K562 (cell line): Measurements from ENCODE around the gene ABCA8. TPM values are rescaled to one million over a fixed set of nuclear protein-coding genes. Genes with fewer than 3 reads are reported as not detected.
A peak's percentile ranks its signal among the peaks of the same experiment; 100 is the strongest.

Source experiments
- ATAC-seq: fragments of 200-7000 bp; cut with Tn5 transposase; 3 replicates; pipeline ENCODE4 v1.9.1; 2020; ENCODE audit warnings: moderate library complexity
- BruUV-seq: library from RNA; stranded (reverse); fragments of 400-500 nt; replicated peaks from 2 replicates; lab custom pipeline; 2021; lab: Mats Ljungman, UMichigan
- CTCF ChIA-PET: fragments of 300-600 bp; formaldehyde crosslinking; extraction: SDS; loops from one replicate; lab custom pipeline; 2021; ENCODE audit warnings: low intra/inter-chr PET ratio; lab: Yijun Ruan, JAX
- POLR2A ChIA-PET: fragments of 300-600, 350-650 bp; sonication (Branson Sonifier 250); formaldehyde crosslinking; extraction: SDS; loops from one replicate; lab custom pipeline; 2021; ENCODE audit warnings: antibody characterized with exemption, inconsistent platforms; lab: Yijun Ruan, JAX
- DNase-seq, 4 experiments: peaks; one replicate each; pipeline versions ENCODE4 v3.0.0 to v3.0.0-alpha.2; 2011 to 2018; ENCODE audit warnings: low spot score in 3 of 4, mixed read lengths in 3 of 4; ENCODE audit errors: extremely low read depth in 1 of 4
- FAIRE-seq: peaks from 2 replicates; lab custom pipeline; 2011; peaks lifted over from hg19 to GRCh38; lab: Jason Lieb, UNC
- H2AFZ ChIP-seq: 2 replicates; pipeline ENCODE4 v1.6.0; 2011; ENCODE audit warnings: low read depth, low read length, control low read depth, inconsistent platforms
- H3K27ac ChIP-seq: fragments of 200-600 bp; 3 replicates; pipeline ENCODE4 v1.8.0; 2011; ENCODE audit warnings: low read depth, mild to moderate bottlenecking, control low read depth, inconsistent platforms, low read length, moderate library complexity, mixed read lengths; ENCODE audit errors: extremely low read depth
- H3K27me3 ChIP-seq, 2 experiments: fragments of 300-600 bp in 1 of 2; 2 replicates in 1 of 2; 3 replicates in 1 of 2; pipeline versions ENCODE4 v1.6.0 to v1.8.0; 2011; ENCODE audit warnings: inconsistent platforms in 2 of 2, low read length in 2 of 2, mild to moderate bottlenecking in 1 of 2, mixed read lengths in 1 of 2, moderate library complexity in 1 of 2; ENCODE audit not compliant: control insufficient read depth in 2 of 2, insufficient read depth in 2 of 2
- H3K36me3 ChIP-seq: fragments of 300-600 bp; 3 replicates; pipeline ENCODE4 v1.8.0; 2011; ENCODE audit warnings: mild to moderate bottlenecking, low read length, inconsistent platforms; ENCODE audit not compliant: control insufficient read depth, insufficient read depth
- H3K4me1 ChIP-seq, 2 experiments: fragments of 200-600 bp in 1 of 2; replicated peaks in 1 of 2; 2 replicates in 1 of 2; 3 replicates in 1 of 2; pipeline versions ENCODE4 v1.5.1 to v1.8.0; 2011; ENCODE audit warnings: inconsistent platforms in 2 of 2, low read length in 2 of 2, mild to moderate bottlenecking in 1 of 2, mixed read lengths in 1 of 2, moderate library complexity in 1 of 2; ENCODE audit not compliant: control insufficient read depth in 2 of 2, insufficient read depth in 2 of 2
- H3K4me2 ChIP-seq: 2 replicates; pipeline ENCODE4 v1.6.1; 2011; ENCODE audit warnings: low read length, control low read depth, inconsistent platforms, mixed read lengths; ENCODE audit not compliant: insufficient read depth
- H3K4me3 ChIP-seq: fragments of 200-600 bp; sonication (generic), shearing (Covaris generic); 2 replicates; pipeline ENCODE4 v1.5.1; 2016; ENCODE audit warnings: control low read depth, inconsistent platforms
- H3K79me2 ChIP-seq: fragments of 200-600 bp; 3 replicates; pipeline ENCODE4 v1.8.0; 2011; ENCODE audit warnings: low read length, inconsistent platforms; ENCODE audit not compliant: control insufficient read depth, insufficient read depth
- H3K9ac ChIP-seq, 2 experiments: 2 replicates each; pipeline versions ENCODE4 v1.6.0 to v1.6.1; 2011; ENCODE audit warnings: low read depth in 2 of 2, low read length in 2 of 2, control low read depth in 1 of 2, inconsistent platforms in 1 of 2, mild to moderate bottlenecking in 1 of 2, mixed read lengths in 1 of 2; ENCODE audit not compliant: insufficient read depth in 1 of 2
- H3K9me1 ChIP-seq: one replicate; pipeline ENCODE4 v1.6.0; 2011; ENCODE audit warnings: inconsistent platforms, mild to moderate bottlenecking, low read length, moderate library complexity; ENCODE audit not compliant: control insufficient read depth, insufficient read depth
- H3K9me3 ChIP-seq: replicated peaks from 2 replicates; pipeline ENCODE4 v1.5.1; 2011; ENCODE audit warnings: low read depth, low read length, inconsistent platforms; ENCODE audit not compliant: control insufficient read depth, insufficient read depth
- H4K20me1 ChIP-seq: replicated peaks from 2 replicates; pipeline ENCODE4 v1.6.1; 2011; ENCODE audit warnings: low read length, inconsistent platforms, mixed read lengths; ENCODE audit not compliant: control insufficient read depth, insufficient read depth
- CXXC5 ChIP-seq: fragments of 250-450 bp; sonication (Bioruptor Pico); IDR thresholded peaks from 2 replicates; pipeline ENCODE4 v1.8.0; 2022; ENCODE audit warnings: inconsistent platforms, mild to moderate bottlenecking, moderate library complexity
- EWSR1 ChIP-seq: fragments of 450-650 bp; IDR thresholded peaks from 2 replicates; pipeline ENCODE4 v1.6.1; 2018; ENCODE audit warnings: borderline replicate concordance, mild to moderate bottlenecking, low read depth, moderate library complexity; ENCODE audit not compliant: partially characterized antibody
- WGBS: fragments of 100-300 bp; shearing (Covaris generic); methylation state at CpG from one replicate; pipeline ENCODE4 v1.1.6; 2016; ENCODE audit warnings: low coverage, mixed read lengths; ENCODE audit not compliant: insufficient coverage; ENCODE audit errors: missing lambda C conversion rate; 5-methylcytosine and 5-hydroxymethylcytosine counted together
- in situ Hi-C: fragments of 300-500 bp; cut with MboI; formaldehyde crosslinking; loops from 4 replicates; pipeline ENCODE4 v1.15.0; 2018; ENCODE audit warnings: inconsistent platforms, mixed read lengths
- intact Hi-C: fragments of 100-400 bp; cut with micrococcal nuclease; formaldehyde crosslinking; loops from 2 replicates; pipeline ENCODE4 v1.14.2; 2022
- polyA plus RNA-seq, 8 experiments: library from polyadenylated mRNA; depleted of rRNA in 4 of 8; stranded (reverse) in 5 of 8; unstranded in 3 of 8; fragments of >200 nt; fragmentation: Nextera tagmentation in 2 of 8; fragmentation: Illumina TruSeq in 1 of 8; extraction: Ambion mirVana in 2 of 8; extraction: Trizol in 1 of 8; gene quantifications; 2 replicates each; pipeline versions ENCODE4 v1.2.1 to v1.2.3, GENCODE V29; 2011 to 2014; ENCODE audit warnings: inconsistent platforms in 1 of 8, missing spikeins in 1 of 8
- total RNA-seq, 7 experiments: library from RNA; depleted of rRNA in 6 of 7; stranded (reverse); fragments of >200 nt in 6 of 7; fragmentation: Illumina TruSeq in 2 of 7; extraction: Trizol in 2 of 7; gene quantifications; 2 replicates each; pipeline versions ENCODE4 v1.2.1 to v1.2.3, GENCODE V29; 2011 to 2021; ENCODE audit warnings: low replicate concordance in 1 of 7
- TF ChIP-seq, protein P1 (sequence below): fragments of 250-450 bp; sonication (Bioruptor Pico); IDR thresholded peaks from 2 replicates; pipeline ENCODE4 v1.9.0; 2021; ENCODE audit warnings: mild to moderate bottlenecking

ABCA8 gene
- total and polyA plus RNA-seq, 9 of the 15 experiments (the other 6 are each of a cell fraction or from before 2014, with no cell fraction given): 1.8 to 13.2 (median 12.0) TPM

DNA sequence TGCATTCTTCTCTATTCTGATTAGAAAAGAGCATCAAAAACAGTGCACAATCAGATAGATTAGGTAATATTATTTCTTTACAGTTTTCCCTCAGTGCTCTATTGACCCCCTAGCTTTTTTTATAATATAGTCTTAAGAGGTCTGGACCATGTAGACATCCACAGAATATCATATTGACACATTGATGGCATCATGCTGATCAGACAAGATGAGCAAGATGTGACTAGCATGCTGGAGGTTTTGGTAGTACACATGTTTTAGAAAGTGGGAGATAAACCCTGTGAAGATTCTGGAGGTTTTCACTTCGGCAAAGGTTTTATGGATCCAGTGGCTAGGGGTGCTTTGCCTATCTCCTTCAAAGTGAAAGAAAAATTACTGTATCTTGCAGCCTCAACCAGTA lies 2.8 kb upstream of the ABCA8 start:
- DNase-seq (no peak), ATAC-seq (no peak), FAIRE-seq (peak; percentile 49)
- no peaks in the 10 kb centered on the region for H3K36me3 ChIP-seq
- H3K79me2 ChIP-seq: peaks cover 15% of the 10 kb centered on the region; the same call in 2 of the 3 replicates
- in situ Hi-C loops (loop anchor here (25.0 kb wide), 1 partner anchor 279 kb away; the partner anchor contains the start of gene ABCA10), intact Hi-C loops (no loop called here)
- CTCF ChIA-PET: no interaction called here
- H2AFZ ChIP-seq: peak overlapping the region; percentile 53; the same call in 1 of the 2 replicates
- 70% methylated on average over 1 of the region's 1 CpG for WGBS
- H3K9ac ChIP-seq: no peak overlapping the region
- POLR2A ChIA-PET: no interaction called here
- no TSS peak for BruUV-seq
- H3K4me3 ChIP-seq: no peak overlapping the region
- no peak overlapping the region for H3K4me2 ChIP-seq
- TF ChIP-seq, protein P1, sequence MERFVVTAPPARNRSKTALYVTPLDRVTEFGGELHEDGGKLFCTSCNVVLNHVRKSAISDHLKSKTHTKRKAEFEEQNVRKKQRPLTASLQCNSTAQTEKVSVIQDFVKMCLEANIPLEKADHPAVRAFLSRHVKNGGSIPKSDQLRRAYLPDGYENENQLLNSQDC (CRISPR knock-in tag): no peak
- no peak for TF ChIP-seq CXXC5 (CRISPR knock-in tag)
- no peak for TF ChIP-seq EWSR1
- H3K9me3 ChIP-seq: peaks cover 3% of the 10 kb centered on the region; the same call in 1 of the 2 replicates
- peaks cover 0 to 5% of the 10 kb centered on the region in 2 experiments; a peak in 2 of 5 replicates for H3K4me1 ChIP-seq
- no peaks in the 10 kb centered on the region for H4K20me1 ChIP-seq
- no peak overlapping the region for H3K27ac ChIP-seq
- H3K27me3 ChIP-seq: no peaks in the 10 kb centered on the region
- no peaks in the 10 kb centered on the region for H3K9me1 ChIP-seq
